SU-DHL-6 (cell line): ENCODE measurements around the gene COX19.

Experiments
- H2AFZ ChIP-seq: fragments of 200-600 bp; sonication (generic); 2 replicates; pipeline ENCODE4 v1.6.1; 2014; ENCODE audit warnings: low read depth, mild to moderate bottlenecking, moderate library complexity, mixed read lengths, antibody characterized with exemption, low read length; ENCODE audit not compliant: severe bottlenecking
- H3F3A ChIP-seq: fragments of 200-600 bp; shearing (Covaris generic); 2 replicates; pipeline ENCODE4 v1.6.0; 2016; ENCODE audit warnings: antibody characterized with exemption, mild to moderate bottlenecking; ENCODE audit not compliant: insufficient read depth
- H3K27ac ChIP-seq: fragments of 200-600 bp; sonication (generic); 2 replicates; pipeline ENCODE4 v1.5.1; 2016; ENCODE audit warnings: low read depth, mild to moderate bottlenecking, low read length, moderate library complexity, mixed read lengths
- H3K27me3 ChIP-seq: fragments of 200-600 bp; sonication (generic), shearing (Covaris generic); 2 replicates; pipeline ENCODE4 v1.6.0; 2014; ENCODE audit warnings: mild to moderate bottlenecking, low read length
- H3K36me3 ChIP-seq: fragments of 200-600 bp; sonication (generic); 2 replicates; pipeline ENCODE4 v1.6.1; 2014; ENCODE audit warnings: mild to moderate bottlenecking, low read length, mixed read lengths
- H3K4me2 ChIP-seq: fragments of 300-600, 200-600 bp; shearing (Covaris generic), sonication (generic); 2 replicates; pipeline ENCODE4 v1.6.0; 2014; ENCODE audit warnings: low read length, low read depth, mild to moderate bottlenecking; ENCODE audit not compliant: poor library complexity, severe bottlenecking
- H3K4me3 ChIP-seq: fragments of 200-600 bp; sonication (generic); 2 replicates; pipeline ENCODE4 v1.5.1; 2014; ENCODE audit warnings: antibody characterized with exemption, low read length, mild to moderate bottlenecking, mixed read lengths; ENCODE audit not compliant: insufficient read depth, poor library complexity, severe bottlenecking
- H3K79me2 ChIP-seq: fragments of 200-600 bp; sonication (generic); 2 replicates; pipeline ENCODE4 v1.6.1; 2014; ENCODE audit warnings: mild to moderate bottlenecking, low read length, moderate library complexity; ENCODE audit not compliant: insufficient read depth
- H3K9ac ChIP-seq: fragments of 200-600 bp; sonication (generic); 2 replicates; pipeline ENCODE4 v1.7.0; 2014; ENCODE audit warnings: mild to moderate bottlenecking, low read length
- H3K9me2 ChIP-seq: fragments of 200-600 bp; sonication (generic); replicated peaks from 2 replicates; pipeline ENCODE4 v1.6.1; 2014; ENCODE audit warnings: low read length; ENCODE audit not compliant: insufficient read depth
- H3K9me3 ChIP-seq: fragments of 200-600 bp; sonication (generic); 2 replicates; pipeline ENCODE4 v1.6.1; 2014; ENCODE audit warnings: low read length, mixed read lengths; ENCODE audit not compliant: insufficient read depth
- H4K20me1 ChIP-seq: fragments of 200-600 bp; sonication (generic); 2 replicates; pipeline ENCODE4 v1.6.1; 2014; ENCODE audit warnings: low read depth, mild to moderate bottlenecking, antibody characterized with exemption, low read length, moderate library complexity, mixed read lengths
- EZH2phosphoT487 ChIP-seq: fragments of 200-600 bp; sonication (generic), shearing (Covaris generic); conservative IDR thresholded peaks from 2 replicates; pipeline ENCODE4 v1.6.1; 2018; ENCODE audit warnings: mild to moderate bottlenecking, antibody characterized with exemption, low read length, moderate library complexity, mixed read lengths
- TF ChIP-seq, protein P1 (sequence below): fragments of 200-600 bp; sonication (generic); IDR thresholded peaks from one replicate; pipeline ENCODE4 v1.5.1; 2017; ENCODE audit warnings: antibody characterized with exemption, mild to moderate bottlenecking, low read length, moderate library complexity; ENCODE audit not compliant: insufficient read depth, poor library complexity, severe bottlenecking

The COX19 gene

DNA sequence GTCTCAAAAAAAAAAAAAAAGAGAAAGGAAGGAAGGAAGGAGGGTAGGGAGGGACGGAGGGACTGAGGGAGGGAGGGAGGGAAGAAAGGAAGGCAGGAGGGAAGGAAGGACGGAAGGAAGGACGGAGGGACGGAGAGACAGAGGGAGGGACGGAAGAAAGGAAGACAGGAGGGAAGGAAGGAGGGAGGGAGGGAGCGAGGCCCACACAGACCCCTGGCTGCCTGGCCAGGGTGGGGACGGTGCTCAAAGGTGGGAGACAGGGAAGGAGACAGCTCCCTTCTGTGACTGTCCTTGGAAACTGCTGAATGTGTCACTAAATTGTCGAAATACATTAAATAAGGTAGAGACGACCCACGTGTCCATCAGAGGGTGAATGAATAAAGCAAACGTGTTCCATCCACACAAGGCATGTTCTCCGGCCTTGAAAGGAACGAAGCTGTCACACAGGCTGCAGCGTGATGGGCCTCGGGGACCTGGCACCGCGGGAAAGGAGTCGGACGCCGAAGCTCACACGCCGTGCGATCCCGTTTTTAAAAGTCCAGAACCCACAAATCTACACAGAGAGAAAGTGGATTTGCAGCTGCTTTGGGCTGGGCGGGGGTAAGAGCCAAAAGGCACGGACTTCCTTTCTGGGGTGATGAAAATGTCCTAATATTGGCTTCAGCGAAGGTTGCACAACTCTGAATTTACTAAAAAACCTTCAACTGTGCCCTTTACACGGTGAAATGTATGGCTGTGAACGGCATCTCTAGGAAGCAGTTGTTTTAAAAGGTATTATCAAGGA is 44.2 kb downstream of the COX19 start:
- Histone ChIP-seq H2AFZ (no peak overlapping the region), H3K9me2 (no peaks in the 10 kb centered on the region), H3K4me3 (no peak overlapping the region), H3K27ac (no peak overlapping the region), H3K27me3 (no peaks in the 10 kb centered on the region), H3K4me2 (no peak overlapping the region), H4K20me1 (no peaks in the 10 kb centered on the region), H3K9me3 (no peaks in the 10 kb centered on the region), H3K9ac (no peak overlapping the region), H3K36me3 (no peaks in the 10 kb centered on the region), H3F3A (no peaks in the 10 kb centered on the region), H3K79me2 (no peaks in the 10 kb centered on the region)
- TF ChIP-seq, protein P1, sequence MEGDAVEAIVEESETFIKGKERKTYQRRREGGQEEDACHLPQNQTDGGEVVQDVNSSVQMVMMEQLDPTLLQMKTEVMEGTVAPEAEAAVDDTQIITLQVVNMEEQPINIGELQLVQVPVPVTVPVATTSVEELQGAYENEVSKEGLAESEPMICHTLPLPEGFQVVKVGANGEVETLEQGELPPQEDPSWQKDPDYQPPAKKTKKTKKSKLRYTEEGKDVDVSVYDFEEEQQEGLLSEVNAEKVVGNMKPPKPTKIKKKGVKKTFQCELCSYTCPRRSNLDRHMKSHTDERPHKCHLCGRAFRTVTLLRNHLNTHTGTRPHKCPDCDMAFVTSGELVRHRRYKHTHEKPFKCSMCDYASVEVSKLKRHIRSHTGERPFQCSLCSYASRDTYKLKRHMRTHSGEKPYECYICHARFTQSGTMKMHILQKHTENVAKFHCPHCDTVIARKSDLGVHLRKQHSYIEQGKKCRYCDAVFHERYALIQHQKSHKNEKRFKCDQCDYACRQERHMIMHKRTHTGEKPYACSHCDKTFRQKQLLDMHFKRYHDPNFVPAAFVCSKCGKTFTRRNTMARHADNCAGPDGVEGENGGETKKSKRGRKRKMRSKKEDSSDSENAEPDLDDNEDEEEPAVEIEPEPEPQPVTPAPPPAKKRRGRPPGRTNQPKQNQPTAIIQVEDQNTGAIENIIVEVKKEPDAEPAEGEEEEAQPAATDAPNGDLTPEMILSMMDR, result no peak

DNA sequence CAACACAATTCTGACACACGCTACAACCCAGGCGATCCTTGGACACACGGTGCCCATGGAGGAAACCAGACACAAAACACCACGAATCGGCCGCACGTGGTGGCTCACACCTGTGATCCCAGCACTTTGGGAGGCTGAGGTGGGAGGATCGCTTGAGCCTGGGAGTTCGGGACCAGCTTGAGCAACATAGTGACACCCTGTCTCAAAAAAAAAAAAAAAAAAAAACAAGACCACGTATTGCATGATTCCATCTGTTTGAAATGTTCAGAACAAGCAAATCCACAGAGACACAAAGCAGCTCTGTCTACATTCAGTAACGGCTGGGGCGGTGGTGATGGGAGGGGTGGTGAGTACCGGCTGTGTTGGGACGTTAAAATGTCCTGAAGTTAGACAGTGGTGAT is 46.0 kb downstream of the COX19 start:
- no peaks in the 10 kb centered on the region for H3K27me3 ChIP-seq
- H3K4me2 ChIP-seq, result no peak overlapping the region
- H3K9me2 ChIP-seq, result no peaks in the 10 kb centered on the region
- no peak overlapping the region for H3K4me3 ChIP-seq
- no peaks in the 10 kb centered on the region for H4K20me1 ChIP-seq
- no peaks in the 10 kb centered on the region for H3K36me3 ChIP-seq
- no peaks in the 10 kb centered on the region for H3K9me3 ChIP-seq
- H3K27ac ChIP-seq, result no peak overlapping the region
- TF ChIP-seq EZH2phosphoT487, result no peak
- TF ChIP-seq, protein P1, result no peak
- H3K79me2 ChIP-seq, result no peaks in the 10 kb centered on the region
- H2AFZ ChIP-seq, result no peak overlapping the region
- no peaks in the 10 kb centered on the region for H3F3A ChIP-seq
- no peak overlapping the region for H3K9ac ChIP-seq

DNA sequence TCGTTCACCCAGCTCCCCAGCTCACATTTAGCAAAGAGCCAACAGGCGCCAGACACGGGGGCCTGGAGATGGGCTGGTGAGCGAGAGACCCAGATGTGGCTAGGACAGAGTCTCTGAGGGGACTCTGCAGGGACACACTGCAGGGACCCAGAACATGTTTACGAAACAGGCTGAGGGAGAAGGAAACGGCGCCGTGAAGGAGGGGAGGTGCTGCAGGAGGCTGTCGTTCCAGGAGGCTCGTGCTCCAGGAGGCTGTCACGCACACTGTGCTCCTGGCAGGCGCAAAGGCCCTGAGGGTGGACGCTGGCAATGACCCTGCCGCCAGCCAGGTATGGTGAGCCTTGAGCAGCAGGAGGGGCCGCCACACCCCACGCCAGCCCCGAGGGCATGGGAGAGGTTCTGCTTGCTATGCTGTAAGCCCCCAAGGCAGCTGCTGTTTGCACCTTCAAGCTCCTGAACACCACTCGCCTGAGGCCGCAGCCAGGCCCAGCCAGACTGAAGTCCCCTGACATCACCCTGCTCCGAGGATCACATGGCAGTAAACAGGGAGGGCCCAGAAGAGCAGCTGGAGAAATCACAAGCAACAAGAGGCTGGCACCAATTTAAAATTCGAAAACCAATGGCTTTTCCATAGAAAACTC is 48.2 kb downstream of the COX19 start:
- H3K9me2 ChIP-seq, result no peaks in the 10 kb centered on the region
- no peak for TF ChIP-seq EZH2phosphoT487
- TF ChIP-seq, protein P1, result no peak
- H3K27me3 ChIP-seq, result no peaks in the 10 kb centered on the region

More for the DNA sequence above, 48.2 kb downstream of the COX19 start:
- Histone ChIP-seq H4K20me1 (no peaks in the 10 kb centered on the region), H3K27ac (no peak overlapping the region), H3K36me3 (no peaks in the 10 kb centered on the region), H3F3A (no peaks in the 10 kb centered on the region), H3K9me3 (no peaks in the 10 kb centered on the region), H2AFZ (no peak overlapping the region), H3K79me2 (no peaks in the 10 kb centered on the region), H3K9ac (no peak overlapping the region), H3K4me2 (no peak overlapping the region), H3K4me3 (no peak overlapping the region)
